Vagina (tissue), 2 donors: Measurements from ENCODE around the gene QRFP. TPM values are rescaled to one million over a fixed set of nuclear protein-coding genes. Genes with fewer than 3 reads are reported as not detected.

Source experiments
- DNase-seq, 2 donors: peaks; one replicate each; pipeline ENCODE4 v3.0.0-alpha.2; 2017; ENCODE audit errors: extremely low spot score in 2 of 2
- H3K27ac ChIP-seq: fragments of 200-600 bp; sonication (generic); one replicate; pipeline ENCODE4 v1.5.1; 2019
- H3K27me3 ChIP-seq: fragments of 200-600 bp; sonication (generic); one replicate; pipeline ENCODE4 v1.5.1; 2019
- H3K36me3 ChIP-seq, 2 donors: fragments of 200-600 bp; sonication (generic); one replicate each; pipeline ENCODE4 v1.5.1; 2017 to 2019
- H3K4me1 ChIP-seq: fragments of 200-600 bp; sonication (generic); one replicate; pipeline ENCODE4 v1.5.1; 2019
- H3K4me3 ChIP-seq, 2 donors: fragments of 200-600 bp; sonication (generic); 1 replicate in 1 of 2; 2 replicates in 1 of 2; pipeline ENCODE4 v1.5.1; 2016 to 2019
- H3K9me3 ChIP-seq: fragments of 200-600 bp; sonication (generic); one replicate; pipeline ENCODE4 v1.5.1; 2019
- POLR2A ChIP-seq, 2 donors: fragments of 450-650 bp; IDR thresholded peaks; one replicate each; pipeline ENCODE4 v1.6.1; 2017; ENCODE audit warnings: antibody characterized with exemption in 2 of 2, mild to moderate bottlenecking in 2 of 2, moderate library complexity in 2 of 2
- POLR2AphosphoS5 ChIP-seq, 2 donors: sonication (generic); formaldehyde crosslinking; IDR thresholded peaks; one replicate each; pipeline ENCODE4 v1.9.0; 2017; ENCODE audit warnings: antibody characterized with exemption in 2 of 2, mild to moderate bottlenecking in 2 of 2, low read depth in 1 of 2; ENCODE audit not compliant: insufficient read depth in 1 of 2
- intact Hi-C: fragments of 100-400 bp; cut with DNase I; formaldehyde crosslinking; loops from one replicate; pipeline ENCODE4 v1.15.1; 2023
- total RNA-seq: library from RNA; depleted of rRNA; stranded (reverse); fragments of >200 nt; gene quantifications from one replicate; pipeline ENCODE4 v1.2.3, GENCODE V29; 2016
- TF ChIP-seq, protein P1 (sequence below), 3 experiments: fragments of 450-650 bp in 2 of 3; fragments of 200-600 bp in 1 of 3; sonication (generic) in 1 of 3; IDR thresholded peaks; one replicate each; pipeline ENCODE4 v1.5.1; 2017 to 2019; ENCODE audit warnings: antibody characterized with exemption in 3 of 3, mild to moderate bottlenecking in 2 of 3, moderate library complexity in 2 of 3

Gene QRFP
- total RNA-seq, 1 donor from 2014 or later: not detected

DNA sequence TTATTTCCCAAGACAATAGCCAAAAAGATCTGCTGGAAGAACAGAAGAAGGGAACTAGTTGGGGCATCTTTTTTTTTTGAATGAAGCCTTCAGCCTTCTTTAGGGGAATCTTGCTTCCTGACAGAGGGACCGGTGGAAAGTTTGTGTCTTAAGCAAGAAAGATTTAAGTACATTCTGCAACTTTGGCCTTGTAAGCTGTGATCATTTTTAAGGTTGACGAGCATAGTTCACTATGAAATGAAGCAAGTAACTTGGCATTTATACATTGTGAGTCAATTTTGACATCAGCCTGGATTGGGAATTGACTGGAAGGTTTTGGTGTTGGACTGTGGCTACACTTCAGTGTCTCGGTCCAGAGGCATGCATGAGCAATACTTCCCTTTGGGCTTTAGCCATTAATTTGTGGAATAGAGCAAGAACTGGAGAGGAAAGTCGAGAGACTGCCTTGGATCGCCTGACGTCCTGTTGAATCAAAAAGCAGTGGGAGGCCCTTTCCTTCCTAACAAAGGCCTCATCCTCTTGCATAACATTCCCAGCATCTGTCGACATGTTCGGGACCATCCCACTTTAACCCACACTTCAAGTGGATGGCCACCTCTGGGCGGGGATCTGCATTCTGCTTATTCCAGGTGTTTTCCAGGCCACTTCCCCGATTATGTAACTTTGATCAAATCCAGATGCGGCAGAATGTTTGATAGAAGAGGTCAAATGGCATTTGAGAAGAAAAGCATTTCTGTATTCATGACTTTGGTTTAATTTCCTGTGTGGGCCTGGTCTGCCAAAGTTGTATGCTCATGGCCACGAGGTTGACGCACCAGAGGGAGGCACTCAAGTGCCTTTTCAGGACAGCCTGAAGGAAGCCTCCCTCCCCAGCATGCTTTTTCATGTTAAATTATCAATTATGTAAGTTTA lies 49.0 kb downstream of the QRFP start:
- no peaks in the 10 kb centered on the region for H3K27me3 ChIP-seq
- peaks cover 74% of the 10 kb centered on the region for H3K4me1 ChIP-seq
- TF ChIP-seq POLR2AphosphoS5 (IDR thresholded peaks at IDR 0.05; ENCODE audit: insufficient read depth in 1 of 2, low read depth in 1 of 2) (peak; percentile 63 to 91), POLR2A (IDR thresholded peaks at IDR 0.05) (no peak)
- TF ChIP-seq, protein P1, sequence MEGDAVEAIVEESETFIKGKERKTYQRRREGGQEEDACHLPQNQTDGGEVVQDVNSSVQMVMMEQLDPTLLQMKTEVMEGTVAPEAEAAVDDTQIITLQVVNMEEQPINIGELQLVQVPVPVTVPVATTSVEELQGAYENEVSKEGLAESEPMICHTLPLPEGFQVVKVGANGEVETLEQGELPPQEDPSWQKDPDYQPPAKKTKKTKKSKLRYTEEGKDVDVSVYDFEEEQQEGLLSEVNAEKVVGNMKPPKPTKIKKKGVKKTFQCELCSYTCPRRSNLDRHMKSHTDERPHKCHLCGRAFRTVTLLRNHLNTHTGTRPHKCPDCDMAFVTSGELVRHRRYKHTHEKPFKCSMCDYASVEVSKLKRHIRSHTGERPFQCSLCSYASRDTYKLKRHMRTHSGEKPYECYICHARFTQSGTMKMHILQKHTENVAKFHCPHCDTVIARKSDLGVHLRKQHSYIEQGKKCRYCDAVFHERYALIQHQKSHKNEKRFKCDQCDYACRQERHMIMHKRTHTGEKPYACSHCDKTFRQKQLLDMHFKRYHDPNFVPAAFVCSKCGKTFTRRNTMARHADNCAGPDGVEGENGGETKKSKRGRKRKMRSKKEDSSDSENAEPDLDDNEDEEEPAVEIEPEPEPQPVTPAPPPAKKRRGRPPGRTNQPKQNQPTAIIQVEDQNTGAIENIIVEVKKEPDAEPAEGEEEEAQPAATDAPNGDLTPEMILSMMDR (IDR thresholded peaks at IDR 0.05): no peak
- DNase-seq: peak in 1 of 2 donors; percentile 100
- H3K27ac ChIP-seq: peak overlapping the region; percentile 94
- H3K36me3 ChIP-seq: no peaks in the 10 kb centered on the region
- intact Hi-C loops: loop anchor here (5.0 kb wide), 1 partner anchor 65 kb away; no protein-coding TSS in a partner anchor
- no peak overlapping the region for H3K4me3 ChIP-seq
- H3K9me3 ChIP-seq: no peaks in the 10 kb centered on the region

DNA sequence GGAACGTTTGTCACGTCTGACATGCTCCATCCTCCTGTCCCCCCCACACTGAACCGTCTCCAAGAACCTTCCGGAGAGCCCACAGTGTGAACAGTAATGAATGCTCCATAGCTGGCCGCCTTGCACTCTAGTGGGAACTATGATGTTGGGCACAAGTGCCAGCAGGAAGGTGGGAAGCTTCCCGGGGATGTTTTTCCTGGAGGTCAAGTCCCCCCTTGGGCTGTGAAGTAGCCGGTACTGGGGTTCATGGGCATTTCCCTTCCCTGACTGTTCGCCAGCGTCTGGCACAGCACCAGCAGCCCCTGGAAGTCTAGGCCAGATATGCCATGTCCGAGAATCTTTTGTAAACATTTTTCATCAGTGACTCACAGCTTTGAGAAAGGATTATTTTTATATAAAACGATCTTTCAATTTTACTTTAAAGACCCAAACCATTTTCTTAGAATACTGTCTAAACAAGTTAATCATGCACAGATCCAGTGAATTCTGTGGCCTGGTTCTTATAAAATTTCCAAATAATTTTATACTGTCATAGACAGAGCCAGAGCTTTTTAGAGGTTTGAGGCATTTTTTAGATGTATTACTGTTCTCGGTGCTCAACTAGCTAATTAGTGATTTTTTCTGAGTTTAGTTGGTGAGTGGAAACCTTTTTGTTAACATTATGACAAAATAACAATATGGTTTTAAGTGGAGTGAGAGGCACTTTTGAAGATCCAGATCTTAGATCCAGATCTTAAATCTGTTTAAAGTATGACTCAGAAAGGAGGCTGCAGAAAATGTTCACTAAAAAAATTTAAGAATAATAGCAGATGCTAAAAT lies 49.9 kb downstream of the QRFP start:
- Histone ChIP-seq H3K4me3 (peak overlapping the region; percentile 19 to 37), H3K27me3 (no peaks in the 10 kb centered on the region), H3K27ac (peak overlapping the region; percentile 94), H3K4me1 (peaks cover 82% of the 10 kb centered on the region), H3K36me3 (no peaks in the 10 kb centered on the region), H3K9me3 (no peaks in the 10 kb centered on the region)
- no peak for DNase-seq
- TF ChIP-seq POLR2AphosphoS5 (IDR thresholded peaks at IDR 0.05; ENCODE audit: insufficient read depth in 1 of 2, low read depth in 1 of 2): peak; percentile 26 to 52
- TF ChIP-seq, protein P1 (IDR thresholded peaks at IDR 0.05): no peak
- intact Hi-C loops: loop anchor here (5.0 kb wide), 1 partner anchor 64 kb away; no protein-coding TSS in a partner anchor

DNA sequence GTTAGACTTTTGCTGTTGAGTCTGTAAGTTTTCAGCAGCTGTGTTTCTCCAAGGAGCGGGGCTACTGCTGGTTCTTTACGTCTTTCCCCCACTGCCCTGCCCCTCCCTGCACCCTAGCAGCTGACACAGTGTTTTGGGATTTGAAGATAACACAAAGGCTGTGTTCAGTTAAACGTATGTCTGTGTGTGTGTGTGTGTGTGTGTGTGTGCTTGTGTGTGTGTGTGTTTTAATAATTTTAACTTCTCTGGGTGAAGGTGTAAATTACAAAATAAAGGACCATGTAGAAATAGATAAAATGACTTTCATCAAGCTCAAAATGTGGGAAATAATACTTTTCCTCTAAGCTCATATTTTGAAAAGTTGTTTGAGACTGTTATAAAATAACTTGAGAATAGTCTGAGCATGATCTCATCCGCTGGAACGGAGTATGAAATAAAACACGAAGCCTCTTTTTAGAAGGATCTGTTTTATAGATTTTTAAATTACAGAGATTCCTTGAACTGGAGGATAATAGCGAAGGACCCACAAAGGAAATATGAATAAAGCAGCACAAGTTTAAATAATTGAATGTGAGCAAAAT lies 50.6 kb downstream of the QRFP start:
- Histone ChIP-seq H3K9me3 (no peaks in the 10 kb centered on the region), H3K27ac (peak overlapping the region; percentile 94), H3K4me1 (peaks cover 81% of the 10 kb centered on the region), H3K27me3 (no peaks in the 10 kb centered on the region), H3K4me3 (peak overlapping the region; percentile 19 to 37), H3K36me3 (no peaks in the 10 kb centered on the region)
- intact Hi-C loops: loop anchor here (5.0 kb wide), 1 partner anchor 64 kb away; no protein-coding TSS in a partner anchor
- TF ChIP-seq POLR2A (IDR thresholded peaks at IDR 0.05): no peak
- no peak for TF ChIP-seq POLR2AphosphoS5 (IDR thresholded peaks at IDR 0.05; ENCODE audit: insufficient read depth in 1 of 2, low read depth in 1 of 2)
- TF ChIP-seq, protein P1 (IDR thresholded peaks at IDR 0.05): no peak
- no peak for DNase-seq

DNA sequence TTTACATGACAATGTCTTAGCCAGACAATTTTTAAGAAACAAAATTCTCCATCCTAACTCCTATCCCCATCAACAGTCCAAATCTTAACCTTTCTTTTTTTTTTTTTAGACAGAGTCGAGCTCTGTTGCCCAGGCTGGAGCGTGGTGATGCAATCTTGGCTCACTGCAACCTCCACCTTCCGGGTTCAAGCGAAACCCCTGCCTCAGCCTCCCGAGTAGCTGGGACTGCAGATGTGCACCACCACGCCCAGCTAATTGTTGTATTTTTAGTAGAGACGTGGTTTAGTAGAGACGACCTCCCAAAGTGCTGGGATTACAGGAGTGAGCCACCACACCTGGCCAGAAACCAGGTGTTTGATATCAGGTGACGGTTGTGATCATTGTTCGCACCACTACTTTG lies 51.4 kb downstream of the QRFP start:
- H3K36me3 ChIP-seq: no peaks in the 10 kb centered on the region
- no peak for TF ChIP-seq POLR2A (IDR thresholded peaks at IDR 0.05)
- peak in 1 of 2 donors; percentile 23 for TF ChIP-seq POLR2AphosphoS5 (IDR thresholded peaks at IDR 0.05; ENCODE audit: insufficient read depth in 1 of 2, low read depth in 1 of 2)
- TF ChIP-seq, protein P1 (IDR thresholded peaks at IDR 0.05): no peak
- intact Hi-C loops: loop anchor here (5.0 kb wide), 1 partner anchor 63 kb away; no protein-coding TSS in a partner anchor
- H3K4me3 ChIP-seq: peak overlapping the region in 1 of 2 donors; percentile 12
- peak overlapping the region; percentile 94 for H3K27ac ChIP-seq
- H3K9me3 ChIP-seq: no peaks in the 10 kb centered on the region
- no peak for DNase-seq
- H3K4me1 ChIP-seq: peaks cover 79% of the 10 kb centered on the region
- no peaks in the 10 kb centered on the region for H3K27me3 ChIP-seq
